ENCODE data around the gene TVP23C.
"Not testable (repeated sequence)": the region's sequence is repeated elsewhere in the genome, so short reads cannot be mapped to it uniquely, and the experiment has no call there.

The TVP23C gene

GRCh38 chr17:15563375-15563857, at the start of gene TVP23C:
Gene TVP23C (minus strand): TSS chr17:15563483. CDS start chr17:15563448, 35 bp downstream.
- peak; percentile 83 to 87 for DNase-seq

GRCh38 chr17:15592960-15593359, 29.7 kb upstream of the TVP23C start:
- not testable (repeated sequence) for DNase-seq

- DNase-seq, result not testable (repeated sequence)
Observed at GRCh38 chr17:15591986-15592385, 28.7 kb upstream of the TVP23C start.

GRCh38 chr17:15590844-15591243, 27.6 kb upstream of the TVP23C start:
- DNase-seq, result not testable (repeated sequence)

- DNase-seq, result not testable (repeated sequence)
Observed at GRCh38 chr17:15589544-15590536, 26.6 kb upstream of the TVP23C start.

GRCh38 chr17:15588017-15588416, 24.7 kb upstream of the TVP23C start:
- DNase-seq, result not testable (repeated sequence)

- not testable (repeated sequence) for DNase-seq
Observed at GRCh38 chr17:15583313-15583712, 20.0 kb upstream of the TVP23C start.

- DNase-seq, result not testable (repeated sequence)
Observed at GRCh38 chr17:15581462-15581861, 18.2 kb upstream of the TVP23C start.

GRCh38 chr17:15576848-15577247, 13.6 kb upstream of the TVP23C start:
- DNase-seq, result not testable (repeated sequence)

- not testable (repeated sequence) for DNase-seq
Observed at GRCh38 chr17:15574660-15575059, 11.4 kb upstream of the TVP23C start.

- not testable (repeated sequence) for DNase-seq
Observed at GRCh38 chr17:15573870-15574269, 10.6 kb upstream of the TVP23C start.

GRCh38 chr17:15562613-15563374, 489 bp downstream of the TVP23C start:
- DNase-seq, result peak in 1 of 2 experiments; percentile 2

GRCh38 chr17:15561439-15561838, 1.8 kb downstream of the TVP23C start:
- not testable (repeated sequence) for DNase-seq

- DNase-seq, result not testable (repeated sequence)
Observed at GRCh38 chr17:15558403-15559105, 4.7 kb downstream of the TVP23C start.

GRCh38 chr17:15557334-15557832, 5.9 kb downstream of the TVP23C start:
- DNase-seq, result not testable (repeated sequence)

- not testable (repeated sequence) for DNase-seq
Observed at GRCh38 chr17:15552932-15553331, 10.4 kb downstream of the TVP23C start.

- not testable (repeated sequence) for DNase-seq
Observed at GRCh38 chr17:15549552-15549951, 13.7 kb downstream of the TVP23C start.

GRCh38 chr17:15546604-15547003, 16.7 kb downstream of the TVP23C start:
- DNase-seq, result not testable (repeated sequence)

- not testable (repeated sequence) for DNase-seq
Observed at GRCh38 chr17:15540371-15541219, 22.7 kb downstream of the TVP23C start.

GRCh38 chr17:15533122-15533521, 30.2 kb downstream of the TVP23C start:
- not testable (repeated sequence) for DNase-seq

All from erythroblast (primary cell).